DMS153 treated with DMSO at 0.1 percent for 48 hours (cell line): ENCODE measurements around the gene PTPRD.
"Not testable (repeated sequence)": the region's sequence is repeated elsewhere in the genome, so short reads cannot be mapped to it uniquely, and the experiment has no call there.

Experiments
- DNase-seq: peaks from one replicate; lab custom pipeline; 2025; ENCODE audit not compliant: unreplicated experiment; lab: John Stamatoyannopoulos, UW

Gene PTPRD

DNA sequence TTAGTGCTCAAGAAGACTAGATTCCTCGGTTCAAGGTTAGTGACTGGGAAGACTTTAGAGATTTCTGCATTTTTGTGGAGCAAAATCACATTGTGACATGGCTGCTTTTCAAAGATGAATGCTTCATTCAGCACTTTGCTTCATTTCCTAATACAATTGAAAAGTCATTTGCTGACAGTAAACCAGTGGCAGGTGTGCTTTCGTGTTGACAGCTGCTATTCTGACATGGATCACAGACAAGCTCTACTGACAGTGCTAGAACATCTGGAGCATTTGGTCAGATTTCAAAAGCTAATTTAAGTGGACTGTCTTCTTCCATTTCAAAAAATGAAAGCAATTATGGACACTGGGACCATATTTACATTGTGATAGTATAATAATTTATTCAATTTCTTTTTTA lies 1060.1 kb downstream of the PTPRD start:
- no peak for DNase-seq

GRCh38 chr9:9538766-9539165 lies 1074.0 kb downstream of the PTPRD start:
- DNase-seq, result no peak

DNA sequence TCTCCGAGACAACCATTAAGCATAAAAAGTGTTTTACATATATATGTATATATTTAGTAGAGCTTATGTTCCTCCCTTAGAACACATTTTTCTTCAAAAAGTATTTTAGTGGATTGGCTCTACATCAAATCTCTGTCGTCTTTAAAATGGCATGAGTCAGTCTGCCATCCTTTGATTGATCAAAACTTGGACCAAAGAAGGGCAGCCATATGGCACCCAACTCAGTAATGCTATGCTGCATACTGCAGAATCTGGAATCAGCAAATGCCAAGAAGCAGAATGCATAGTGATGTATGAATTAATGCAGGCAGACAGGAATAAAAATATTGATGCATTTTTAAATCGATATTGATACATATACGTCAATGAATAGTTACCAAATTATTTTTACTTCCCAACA lies 1074.4 kb downstream of the PTPRD start:
- no peak for DNase-seq

- DNase-seq, result no peak
These were observed 1076.3 kb downstream of the PTPRD start for GRCh38 chr9:9536523-9536922.

GRCh38 chr9:9523476-9524139 lies 1089.2 kb downstream of the PTPRD start:
- DNase-seq, result no peak

DNA sequence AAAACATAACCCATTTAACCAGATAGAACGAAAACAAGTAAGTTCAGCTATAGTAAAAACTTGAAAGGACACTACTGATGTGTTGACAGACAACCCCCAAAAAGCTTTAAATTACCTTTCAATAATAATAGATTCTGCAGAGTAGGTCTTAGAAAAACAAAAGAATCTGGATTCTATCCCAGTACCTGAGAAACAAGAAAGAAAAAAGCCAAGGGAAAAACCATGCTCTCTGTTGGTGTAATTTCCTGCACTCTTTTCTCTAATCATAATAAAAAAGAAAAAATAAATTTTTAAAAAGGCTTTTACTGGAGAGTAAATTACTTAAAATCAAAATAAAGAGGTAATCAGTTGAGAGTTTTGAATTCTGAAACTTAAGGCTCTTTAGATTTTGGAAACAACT lies 1090.4 kb downstream of the PTPRD start:
- DNase-seq, result no peak

DNA sequence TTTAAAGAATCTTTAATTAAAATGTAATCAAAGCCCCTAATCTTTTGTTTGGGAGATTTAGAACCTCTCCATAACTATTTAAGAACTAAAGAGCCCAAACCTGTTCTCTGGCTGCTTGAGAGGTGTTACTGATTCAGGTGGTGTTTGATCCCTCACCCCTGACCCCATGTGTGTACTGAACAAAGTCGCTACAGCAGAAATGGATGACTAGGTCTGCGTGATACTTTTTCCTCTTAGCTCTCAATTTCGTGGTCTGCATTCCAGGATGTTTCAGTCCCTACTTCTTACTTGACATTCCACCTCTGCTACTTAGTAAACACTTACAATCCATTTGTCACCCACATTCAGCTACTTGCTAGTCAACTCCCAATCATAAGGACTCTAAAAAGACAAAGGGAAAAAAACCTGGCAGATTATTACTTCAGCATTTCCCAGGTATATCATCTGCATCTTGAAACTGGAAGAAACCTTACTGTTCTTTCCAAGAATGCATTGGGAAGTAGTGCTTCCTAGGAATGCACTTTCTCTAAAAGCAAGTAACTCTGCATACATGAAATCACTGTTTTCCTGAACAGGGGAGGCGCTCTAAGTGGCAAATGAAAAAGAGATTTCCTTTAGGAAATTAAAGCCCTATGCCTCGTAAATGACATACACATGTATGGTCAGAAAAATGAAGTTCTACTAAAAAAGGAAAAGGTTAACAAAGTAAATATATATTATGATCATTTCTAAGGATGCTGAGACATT lies 1091.6 kb downstream of the PTPRD start:
- no peak for DNase-seq

DNA sequence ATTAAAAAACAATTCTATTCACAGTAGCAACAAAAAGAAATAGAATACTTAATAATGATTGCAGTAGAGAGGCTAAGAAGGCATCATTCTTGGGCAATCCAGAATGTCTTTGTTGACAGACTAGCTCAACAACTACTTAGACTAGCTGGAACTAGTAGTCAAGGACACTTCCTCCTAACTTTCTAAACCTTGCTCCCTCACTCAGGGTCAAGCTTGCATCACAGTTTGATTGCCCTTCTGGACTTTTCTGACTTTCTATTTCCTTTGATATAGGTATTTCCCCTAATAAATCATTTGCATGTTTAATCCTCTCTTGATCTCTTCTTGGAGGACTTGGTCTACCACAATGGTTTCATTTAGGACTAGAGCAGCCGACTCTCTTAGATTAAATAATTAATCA lies 1107.9 kb downstream of the PTPRD start:
- DNase-seq, result no peak

GRCh38 chr9:9499546-9499945 lies 1113.3 kb downstream of the PTPRD start:
- no peak for DNase-seq

GRCh38 chr9:9498846-9499245 lies 1114.0 kb downstream of the PTPRD start:
- DNase-seq, result no peak

DNA sequence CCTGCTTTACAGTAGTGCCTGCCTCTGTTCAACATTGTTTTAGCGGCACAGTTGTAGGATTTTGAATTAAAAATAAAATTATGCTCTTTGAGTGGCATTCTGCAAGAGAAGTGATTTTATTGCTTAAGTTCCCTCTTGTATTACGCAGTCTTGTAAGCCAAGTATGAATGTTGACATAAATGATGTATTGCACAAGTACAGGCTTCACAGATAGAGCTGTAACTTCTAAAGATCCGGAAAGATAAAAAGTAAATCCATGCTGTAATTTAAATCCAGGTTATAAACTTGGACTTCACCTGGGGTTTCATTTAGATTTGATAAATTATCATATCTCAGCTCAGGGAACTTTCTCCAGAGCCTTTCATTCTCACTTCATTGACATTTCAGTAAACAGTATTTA lies 1114.7 kb downstream of the PTPRD start:
- DNase-seq, result no peak

GRCh38 chr9:9494336-9494735 lies 1118.5 kb downstream of the PTPRD start:
- no peak for DNase-seq

GRCh38 chr9:9492506-9492905 lies 1120.3 kb downstream of the PTPRD start:
- DNase-seq, result no peak

GRCh38 chr9:9489183-9489582 lies 1123.6 kb downstream of the PTPRD start:
- DNase-seq, result no peak

DNA sequence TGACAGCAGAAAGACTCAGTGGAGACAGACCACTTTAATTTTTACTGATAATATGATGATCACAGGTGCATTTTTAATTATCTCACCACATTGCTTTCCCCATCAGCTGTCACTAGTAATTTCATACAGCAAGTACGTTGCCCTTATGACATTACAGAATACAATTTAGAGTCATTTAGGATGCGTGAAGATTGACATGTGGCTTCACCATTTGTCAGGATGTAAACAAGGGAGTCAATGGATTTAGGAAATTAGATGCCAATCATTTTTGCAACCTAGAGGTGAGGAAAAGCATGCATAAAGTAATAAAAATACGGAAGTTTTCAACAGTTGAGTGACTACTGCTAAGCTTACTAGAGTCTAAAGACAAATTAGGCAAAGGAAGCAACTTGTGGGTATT lies 1129.6 kb downstream of the PTPRD start:
- no peak for DNase-seq

GRCh38 chr9:9478741-9479140 lies 1134.1 kb downstream of the PTPRD start:
- DNase-seq, result no peak

DNA sequence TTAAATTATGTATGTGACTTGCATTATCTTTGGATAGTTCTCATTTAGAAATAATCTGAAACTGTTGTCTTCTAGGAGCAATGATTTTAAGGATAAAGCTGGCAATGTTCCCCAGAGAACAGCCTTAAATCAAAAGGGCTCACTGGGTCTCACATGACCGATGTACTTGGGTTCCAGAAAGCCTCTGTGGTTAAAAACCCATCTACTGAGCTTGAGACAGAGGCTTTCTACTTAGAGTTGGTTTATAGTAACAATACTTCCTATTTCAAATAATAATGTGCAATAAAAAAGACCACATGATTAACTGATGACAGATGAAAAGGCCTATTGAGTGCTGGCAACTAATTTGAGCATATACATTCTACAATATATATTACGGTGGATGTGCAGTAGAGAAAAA lies 1143.5 kb downstream of the PTPRD start:
- DNase-seq, result no peak

DNA sequence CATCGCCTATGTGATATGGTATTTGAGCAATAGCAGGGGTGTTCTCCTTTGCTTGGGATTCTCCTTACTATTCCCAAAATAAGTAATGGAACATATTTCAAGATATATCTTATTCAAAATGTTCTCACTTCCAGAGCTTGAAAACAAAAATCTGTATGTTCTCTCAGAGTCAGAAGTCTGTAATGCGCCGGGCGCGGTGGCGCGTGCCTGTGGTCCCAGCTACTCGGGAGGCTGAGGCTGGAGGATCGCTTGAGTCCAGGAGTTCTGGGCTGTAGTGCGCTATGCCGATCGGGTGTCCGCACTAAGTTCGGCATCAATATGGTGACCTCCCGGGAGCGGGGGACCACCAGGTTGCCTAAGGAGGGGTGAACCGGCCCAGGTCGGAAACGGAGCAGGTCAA lies 1170.9 kb downstream of the PTPRD start:
- not testable (repeated sequence) for DNase-seq

GRCh38 chr9:9437641-9438040 lies 1175.2 kb downstream of the PTPRD start:
- DNase-seq, result no peak

GRCh38 chr9:9426454-9426853 lies 1186.3 kb downstream of the PTPRD start:
- DNase-seq, result not testable (repeated sequence)

GRCh38 chr9:9412241-9412640 lies 1200.6 kb downstream of the PTPRD start:
- DNase-seq, result no peak

- no peak for DNase-seq
These were observed 1202.1 kb downstream of the PTPRD start for GRCh38 chr9:9410736-9411135.

- no peak for DNase-seq
These were observed 1212.8 kb downstream of the PTPRD start for GRCh38 chr9:9399982-9400381.
